SW480 (cell line): Measurements from ENCODE around the gene BLOC1S5.
"Not testable (repeated sequence)": the region's sequence is repeated elsewhere in the genome, so short reads cannot be mapped to it uniquely, and the experiment has no call there.

Experiments
- DNase-seq: peaks from one replicate; pipeline ENCODE4 v3.0.0-alpha.2; 2016; ENCODE audit warnings: low spot score

Gene BLOC1S5

DNA sequence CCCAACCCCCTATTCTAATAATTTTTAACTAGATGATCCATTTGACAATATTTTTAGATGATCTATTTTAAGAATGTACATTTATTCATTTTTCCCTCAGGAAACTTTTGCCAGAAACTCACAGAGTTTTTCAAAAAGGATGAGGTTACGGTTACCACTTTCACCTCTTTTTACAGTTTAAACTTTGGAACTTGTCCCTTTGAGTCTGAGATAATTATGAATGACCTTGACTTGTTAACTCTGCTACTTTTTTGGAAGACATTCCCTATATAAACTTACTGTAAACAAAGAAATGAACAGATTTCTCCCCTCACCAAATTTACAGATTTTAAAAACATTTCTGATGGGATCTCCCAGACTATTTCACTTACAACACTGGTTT is 18.4 kb upstream of the BLOC1S5 start:
- DNase-seq: no peak

DNA sequence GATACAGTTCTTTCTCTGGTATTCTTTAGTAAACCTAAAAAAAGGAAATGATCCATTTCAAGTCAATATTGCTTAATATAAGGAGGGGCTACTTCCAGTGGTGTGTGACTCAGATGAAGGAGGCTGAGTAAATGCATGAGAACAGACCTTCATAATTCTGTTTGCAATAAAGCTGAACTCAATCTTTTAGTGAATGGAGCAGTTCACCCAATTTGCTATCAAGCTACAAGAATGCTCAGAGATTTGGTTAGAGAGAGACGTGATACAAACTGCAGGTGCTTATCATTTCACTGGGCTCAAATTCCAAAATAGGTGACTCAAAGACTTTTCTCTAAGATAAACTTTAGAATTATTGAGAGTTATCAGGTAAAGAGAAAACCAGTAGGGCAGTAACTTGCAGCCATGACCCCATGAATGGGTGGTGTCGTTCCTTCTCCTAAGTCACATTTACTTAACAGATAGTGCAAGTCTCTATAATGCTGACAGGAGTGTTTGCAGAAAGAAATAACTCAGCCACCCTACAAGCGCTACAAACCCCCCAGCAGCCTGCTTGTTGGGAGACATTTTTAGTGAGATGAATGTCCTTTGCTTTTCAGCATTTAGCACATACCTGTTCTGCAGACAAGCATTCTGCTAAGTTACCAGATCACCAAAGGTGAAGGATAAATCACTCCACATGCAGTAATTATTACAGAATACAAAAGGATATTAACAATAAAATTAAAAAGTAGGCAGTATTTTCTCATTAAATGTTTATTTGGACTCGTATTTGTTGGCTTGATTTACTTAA is 16.4 kb upstream of the BLOC1S5 start:
- no peak for DNase-seq

DNA sequence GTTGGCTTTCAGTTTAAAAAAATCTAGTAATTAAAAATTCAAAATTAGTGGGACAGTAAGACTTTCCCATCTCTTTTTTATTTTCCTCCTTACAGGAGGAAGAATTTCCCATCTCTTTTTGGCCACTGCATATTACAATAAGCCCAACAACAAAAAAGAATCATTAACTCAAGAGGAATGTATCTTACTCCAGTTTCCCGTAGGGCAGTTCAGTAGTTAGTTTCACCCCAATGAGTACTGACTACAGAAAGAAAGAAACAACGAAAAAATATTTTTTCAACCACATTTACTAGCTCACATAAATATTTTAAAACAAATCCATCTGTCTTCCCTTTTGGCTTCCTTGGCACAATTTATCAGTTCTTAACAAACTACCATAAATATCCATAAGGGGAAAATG is 14.9 kb upstream of the BLOC1S5 start:
- DNase-seq: no peak

DNA sequence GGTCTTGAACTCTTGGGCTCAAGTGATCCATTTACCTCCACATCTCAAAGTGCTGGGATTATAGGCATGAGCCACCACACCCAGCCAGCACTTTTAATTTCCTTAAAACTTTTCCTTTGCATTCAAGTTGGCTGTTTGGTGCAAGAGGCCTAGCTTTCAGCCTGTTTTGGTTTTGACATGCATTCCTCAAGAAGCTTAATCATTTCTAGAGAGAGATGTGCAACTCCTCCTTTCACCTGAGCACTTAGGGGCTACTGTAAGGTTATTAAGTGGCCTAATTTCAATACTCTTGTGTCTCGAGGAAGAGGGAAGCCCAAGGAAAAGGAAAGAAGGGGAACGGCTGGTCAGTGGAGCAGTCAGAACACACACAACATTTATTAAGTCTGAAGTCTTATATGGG is 13.8 kb upstream of the BLOC1S5 start:
- no peak for DNase-seq

DNA sequence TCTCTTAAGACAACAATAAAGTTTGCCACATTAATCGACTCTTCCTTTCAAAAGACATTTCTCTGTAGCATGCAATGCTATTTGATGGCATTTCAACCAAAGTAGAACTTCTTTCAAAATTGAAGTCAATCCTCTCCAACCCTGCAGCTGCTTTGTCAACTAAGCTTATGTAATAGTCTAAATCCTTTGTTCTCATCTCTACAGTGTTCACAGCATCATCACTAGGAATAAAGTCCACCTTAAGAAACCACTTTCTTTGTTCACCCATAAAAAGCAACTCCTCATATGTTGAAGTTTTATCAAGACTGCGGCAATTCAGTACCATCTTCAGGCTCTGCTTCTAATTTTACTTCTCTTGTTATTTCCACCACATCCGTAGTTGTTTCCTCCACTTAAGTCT is 11.5 kb upstream of the BLOC1S5 start:
- DNase-seq: no peak

DNA sequence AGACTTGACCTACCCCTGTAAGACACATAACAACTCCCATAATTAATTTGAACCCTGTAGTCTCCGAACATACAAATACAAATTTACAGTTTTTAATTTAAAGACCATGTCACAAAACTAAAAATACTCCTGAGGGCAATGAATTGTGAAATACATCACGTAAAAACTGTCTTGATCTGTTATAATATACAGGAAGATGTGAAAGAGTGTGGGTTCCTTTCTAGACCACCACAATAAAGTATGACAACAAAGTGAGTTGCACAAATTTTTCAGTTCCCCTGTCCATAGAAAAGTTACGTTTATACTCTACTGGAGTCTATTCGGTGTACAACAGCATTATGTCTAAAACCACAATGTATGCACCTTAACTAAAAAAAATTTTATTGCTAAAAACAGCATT is 11.0 kb upstream of the BLOC1S5 start:
- DNase-seq: no peak

DNA sequence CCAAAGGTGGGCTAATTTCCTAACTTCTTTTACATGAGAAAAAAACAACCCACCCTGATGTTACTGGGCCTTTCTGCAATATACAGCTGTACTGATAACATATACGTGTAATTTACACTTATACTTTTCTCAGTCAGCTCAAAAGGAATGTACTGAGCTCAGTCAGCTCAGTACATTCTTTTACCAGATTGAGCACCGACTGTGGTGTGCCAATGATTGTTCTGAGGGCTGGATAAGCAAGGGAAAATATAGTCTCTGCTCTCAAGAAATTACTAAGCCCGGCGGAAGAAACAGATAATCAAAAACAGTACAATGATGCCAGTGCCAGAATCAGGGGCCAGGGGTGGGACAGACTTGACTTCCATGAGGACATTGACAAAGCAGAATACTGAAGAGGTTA is 10.0 kb upstream of the BLOC1S5 start:
- no peak for DNase-seq

DNA sequence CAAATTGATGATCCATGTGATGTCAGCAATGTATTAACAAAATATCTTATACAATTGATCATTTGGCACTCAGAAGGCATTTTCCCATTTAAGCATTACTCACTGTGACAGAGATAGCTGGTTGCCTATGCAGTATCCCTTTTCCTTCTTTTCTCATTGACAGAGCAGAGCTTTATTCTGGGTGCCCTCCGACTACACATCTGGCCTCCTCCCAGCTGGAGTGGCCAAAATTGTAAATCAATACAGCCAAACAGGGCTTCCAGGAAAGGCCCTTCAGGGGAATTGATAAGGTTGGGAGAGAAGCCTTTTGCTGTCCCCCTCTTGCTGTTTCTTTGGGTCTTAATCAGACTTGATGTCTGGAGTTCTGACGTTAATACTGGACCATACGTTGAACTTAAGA is 9.6 kb upstream of the BLOC1S5 start:
- no peak for DNase-seq

DNA sequence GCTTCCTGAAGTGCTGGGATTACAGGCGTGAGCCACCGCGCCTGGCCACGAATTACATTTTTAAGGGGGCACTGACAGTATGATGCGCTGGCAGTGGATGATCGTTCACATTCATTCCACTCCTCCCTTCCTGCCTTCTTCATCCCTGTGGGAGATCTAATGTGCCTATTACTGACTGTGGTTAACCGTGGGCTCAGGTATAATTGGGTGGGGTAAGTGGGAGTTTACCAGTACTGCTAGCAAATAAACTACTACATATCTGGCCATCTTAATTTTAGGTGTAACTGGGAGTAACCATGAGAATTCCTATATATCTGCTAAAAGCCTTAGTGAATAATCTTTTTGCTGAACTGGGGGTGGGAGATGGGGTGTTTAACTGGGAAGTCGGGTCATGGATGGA is 6.5 kb upstream of the BLOC1S5 start:
- no peak for DNase-seq

DNA sequence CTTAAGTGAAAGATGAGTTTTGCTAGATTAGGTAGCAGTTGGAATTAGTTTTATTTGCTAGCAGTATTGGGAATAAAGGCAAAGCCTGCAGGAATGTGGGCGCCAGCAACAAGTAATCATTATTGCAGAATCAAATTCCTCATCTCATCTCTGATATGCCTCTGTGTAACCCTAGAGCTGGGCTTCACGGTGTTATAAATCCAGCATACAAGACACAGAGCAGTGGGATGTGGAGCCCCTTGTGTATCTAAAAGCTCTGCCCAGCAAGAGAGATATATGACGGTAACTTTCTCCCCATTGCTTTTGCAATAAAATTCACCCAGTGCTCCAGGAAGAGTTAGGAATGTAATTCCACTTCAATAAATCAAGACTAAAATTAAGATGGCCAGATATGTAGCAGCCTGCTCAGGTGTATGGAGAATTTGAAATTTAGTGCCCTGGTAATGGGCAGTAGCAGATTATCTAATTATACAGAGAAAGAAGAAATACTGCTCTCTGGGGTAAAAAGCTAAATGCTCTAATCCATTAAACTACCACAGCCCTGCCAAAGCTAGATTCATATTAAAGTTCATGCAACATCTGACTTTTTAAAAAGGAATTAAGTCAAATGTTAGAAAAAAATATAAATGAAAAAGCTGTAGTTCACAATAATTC is 5.6 kb upstream of the BLOC1S5 start:
- DNase-seq: no peak

DNA sequence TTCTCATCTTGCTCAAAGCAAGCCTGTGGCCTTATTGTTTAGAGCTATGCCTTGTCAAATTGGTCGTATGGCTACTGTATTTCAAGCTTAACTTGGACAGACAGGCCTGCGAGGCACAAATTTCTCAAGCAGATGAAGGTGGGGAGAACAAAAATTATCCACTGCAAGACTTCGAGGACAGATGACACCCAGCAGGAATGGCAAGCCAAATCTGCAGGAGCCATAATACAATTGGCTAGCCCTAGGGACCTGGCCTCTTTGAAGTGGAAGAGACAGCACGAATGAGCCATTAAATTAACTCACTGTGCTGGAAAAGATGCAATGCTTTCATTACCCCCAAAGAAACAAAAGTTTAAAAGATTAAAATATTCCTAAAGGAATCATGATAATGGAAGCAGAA is 5.0 kb upstream of the BLOC1S5 start:
- no peak for DNase-seq

DNA sequence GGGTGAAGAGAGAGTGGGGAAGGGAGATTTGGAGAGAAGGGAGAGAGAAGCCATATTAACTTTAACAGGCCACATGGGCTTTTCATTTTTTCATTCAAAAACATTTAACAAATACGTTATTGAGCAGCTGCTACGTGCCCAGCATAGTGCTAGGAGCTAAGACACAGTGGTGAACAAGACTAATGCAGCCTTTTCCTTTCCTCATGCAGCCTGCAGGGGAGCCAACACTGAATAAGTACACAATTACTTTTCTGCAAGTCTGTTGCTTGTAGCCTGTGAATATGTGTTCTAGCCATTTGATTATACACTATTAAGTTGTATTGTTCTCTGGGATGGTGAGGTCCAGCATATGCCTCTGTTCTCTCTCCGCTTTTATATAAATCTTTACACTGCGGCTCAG is 1.9 kb upstream of the BLOC1S5 start:
- DNase-seq: no peak

DNA sequence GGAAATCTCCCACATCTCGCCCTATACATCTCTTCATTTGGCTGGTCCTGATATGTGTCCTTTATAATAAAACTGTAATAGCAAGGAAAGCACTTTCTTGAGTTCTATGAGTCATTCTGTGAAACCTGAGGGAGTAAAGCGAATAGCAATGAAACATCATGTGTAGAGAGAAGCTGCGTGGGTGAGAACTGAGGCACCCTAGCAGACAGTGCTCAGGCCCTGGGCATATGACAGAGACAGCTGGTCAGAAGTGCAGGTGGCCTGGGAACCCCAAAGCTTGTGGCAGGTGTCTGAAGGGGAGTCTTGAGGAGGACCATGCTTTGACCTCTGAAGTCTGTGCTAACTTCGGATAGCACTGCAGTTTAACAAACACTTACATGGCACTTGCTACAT is 1.3 kb upstream of the BLOC1S5 start:
- DNase-seq: no peak

DNA sequence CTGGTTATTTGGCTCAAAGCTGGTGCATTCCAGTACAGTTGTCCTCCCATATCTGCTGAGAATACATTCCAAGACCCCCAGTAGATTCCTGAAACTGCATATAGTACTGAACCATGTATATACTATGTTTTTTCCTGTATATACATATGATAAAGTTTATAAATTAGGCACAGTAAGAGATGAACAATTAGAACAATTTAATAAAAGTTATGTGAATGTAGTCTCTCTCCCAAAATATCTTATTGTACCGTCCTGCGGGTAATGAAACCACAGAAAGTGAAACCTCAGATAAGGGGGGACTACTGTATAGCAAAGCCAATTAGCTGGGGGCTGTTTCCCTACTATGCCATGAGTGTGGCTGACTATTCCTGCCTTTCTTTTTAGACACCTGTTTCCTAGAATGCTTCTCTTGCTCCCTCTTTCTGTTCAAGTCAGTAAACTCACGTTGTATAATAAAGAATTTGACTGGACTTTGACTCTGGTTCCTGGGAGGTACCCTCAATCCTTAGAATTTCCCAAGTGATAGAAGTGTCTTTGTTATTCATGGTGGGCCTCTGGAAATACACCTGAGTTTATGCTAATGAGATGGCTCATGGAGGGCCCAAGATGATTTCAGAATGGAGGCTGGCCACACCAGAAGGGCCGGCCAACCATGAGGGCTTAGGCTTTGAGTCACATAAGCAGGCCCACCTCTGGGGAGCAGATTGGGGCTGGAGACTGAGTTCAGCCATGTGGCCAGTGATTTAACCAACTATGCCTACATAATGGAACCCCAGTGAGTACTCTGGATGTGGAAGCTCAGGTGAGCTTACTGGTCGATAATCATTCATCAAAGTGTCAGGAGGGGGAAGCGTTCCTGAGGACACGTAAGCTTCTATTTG is 689 bp upstream of the BLOC1S5 start:
- no peak for DNase-seq

DNA sequence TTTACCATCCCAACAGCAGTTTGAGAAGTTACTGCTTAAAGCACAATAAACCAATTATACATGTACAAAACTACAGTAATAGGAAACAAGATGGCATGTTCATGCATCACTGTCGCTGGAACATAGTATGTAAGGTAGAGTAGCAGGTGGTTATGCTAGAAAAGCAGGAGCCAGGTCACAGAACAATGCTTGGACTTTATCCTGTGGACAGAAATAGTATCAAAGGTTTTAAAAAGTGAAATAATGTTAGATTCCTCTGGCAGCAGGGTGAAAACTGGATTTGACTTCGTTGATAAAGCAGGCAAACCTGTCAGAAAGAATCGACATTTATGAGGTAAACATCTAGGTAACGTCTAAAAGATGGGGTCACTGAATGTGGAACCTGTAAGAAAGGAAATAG is 2.5 kb downstream of the BLOC1S5 start:
- DNase-seq: no peak

DNA sequence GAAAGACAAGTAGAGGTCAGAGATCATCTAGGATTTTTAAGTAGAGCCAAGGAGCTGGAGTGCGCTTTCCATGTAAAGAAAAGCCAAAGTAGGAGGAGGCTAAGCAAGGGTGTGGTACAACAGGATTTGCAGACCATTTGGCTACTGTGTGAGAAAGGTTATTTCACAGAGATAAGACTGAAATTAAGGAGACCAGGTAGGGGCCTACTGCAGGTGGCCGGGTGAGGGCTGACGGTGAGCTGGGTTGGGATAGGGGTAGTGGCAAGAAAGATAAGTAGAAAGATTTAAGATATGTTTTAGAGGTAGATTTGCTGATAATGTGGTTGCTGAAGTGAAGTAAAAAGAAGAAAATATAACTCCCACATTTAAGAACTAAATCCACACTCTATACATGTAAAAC is 3.8 kb downstream of the BLOC1S5 start:
- DNase-seq: no peak

DNA sequence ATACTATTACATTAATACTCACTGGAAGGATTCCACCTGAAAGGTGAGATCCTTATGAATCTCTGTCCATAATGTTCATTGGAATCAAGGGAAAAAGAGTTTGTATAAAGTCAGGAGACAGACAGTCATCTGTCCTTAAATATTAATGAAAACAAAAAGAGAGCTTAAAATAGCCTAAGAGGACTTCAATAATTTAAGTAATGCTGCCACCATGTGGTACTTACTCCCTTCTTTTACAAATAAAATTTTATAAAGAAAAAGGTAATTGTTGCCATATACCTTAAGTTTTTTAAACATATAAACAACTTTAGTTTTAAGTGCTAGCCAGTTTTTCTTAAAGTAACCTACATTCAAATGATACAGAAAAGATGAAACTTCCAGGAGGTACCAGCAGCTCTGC is 5.1 kb downstream of the BLOC1S5 start:
- peak; percentile 22 for DNase-seq

DNA sequence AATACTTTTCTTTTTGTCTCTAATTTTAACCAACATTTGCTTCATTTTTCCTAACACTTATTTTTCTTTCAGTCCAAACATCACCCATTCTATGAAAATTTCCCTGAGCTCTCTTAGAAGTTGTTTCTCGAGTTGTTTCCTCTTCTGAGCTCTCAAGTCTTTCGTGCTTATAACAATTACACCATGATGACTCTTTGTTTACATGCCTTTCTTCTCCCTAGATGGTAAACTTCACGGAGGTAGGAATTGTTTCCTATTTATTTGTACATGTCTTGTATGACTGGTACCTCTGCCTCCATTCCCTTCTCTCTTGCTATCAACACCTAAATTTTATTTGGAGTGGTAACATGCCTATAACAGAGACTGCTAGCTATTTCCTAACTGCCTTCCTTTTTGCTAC is 6.4 kb downstream of the BLOC1S5 start:
- DNase-seq: no peak

DNA sequence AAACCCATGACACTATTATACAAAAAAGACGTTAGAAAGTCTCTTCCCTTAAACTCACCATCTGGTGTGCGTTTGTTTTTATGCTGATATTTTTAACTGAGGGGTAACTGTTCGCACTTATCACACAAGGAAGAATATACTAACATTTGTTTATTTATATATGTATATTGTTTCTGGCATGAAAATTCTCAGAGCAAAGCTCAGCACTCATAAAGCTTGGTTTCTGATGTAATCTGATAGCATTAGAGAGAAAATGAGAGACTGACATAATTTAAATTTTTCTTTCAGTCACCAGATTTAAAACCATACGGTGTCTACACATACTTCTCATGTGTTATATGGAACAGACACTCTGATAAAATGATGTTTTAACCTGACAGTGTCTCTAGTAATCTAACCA is 6.9 kb downstream of the BLOC1S5 start:
- DNase-seq: no peak

DNA sequence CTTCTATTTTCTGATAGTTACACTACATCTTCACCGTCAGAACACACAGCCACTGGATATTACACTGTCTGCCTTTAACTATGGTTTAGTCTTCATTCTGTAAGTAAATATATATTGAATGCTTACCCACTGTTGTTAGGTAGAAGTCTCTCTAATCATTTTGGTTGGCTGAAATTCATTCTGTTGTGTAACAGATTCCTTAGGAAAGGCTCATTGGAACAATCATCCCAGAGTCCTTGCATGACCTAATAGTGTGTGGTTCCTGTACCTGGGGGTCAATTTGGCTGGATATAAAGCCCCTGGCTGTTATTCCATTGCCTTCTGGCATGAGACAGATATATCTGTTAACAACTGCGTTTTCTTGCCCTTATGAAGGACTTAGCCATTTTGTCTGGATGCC is 9.9 kb downstream of the BLOC1S5 start:
- DNase-seq: no peak

DNA sequence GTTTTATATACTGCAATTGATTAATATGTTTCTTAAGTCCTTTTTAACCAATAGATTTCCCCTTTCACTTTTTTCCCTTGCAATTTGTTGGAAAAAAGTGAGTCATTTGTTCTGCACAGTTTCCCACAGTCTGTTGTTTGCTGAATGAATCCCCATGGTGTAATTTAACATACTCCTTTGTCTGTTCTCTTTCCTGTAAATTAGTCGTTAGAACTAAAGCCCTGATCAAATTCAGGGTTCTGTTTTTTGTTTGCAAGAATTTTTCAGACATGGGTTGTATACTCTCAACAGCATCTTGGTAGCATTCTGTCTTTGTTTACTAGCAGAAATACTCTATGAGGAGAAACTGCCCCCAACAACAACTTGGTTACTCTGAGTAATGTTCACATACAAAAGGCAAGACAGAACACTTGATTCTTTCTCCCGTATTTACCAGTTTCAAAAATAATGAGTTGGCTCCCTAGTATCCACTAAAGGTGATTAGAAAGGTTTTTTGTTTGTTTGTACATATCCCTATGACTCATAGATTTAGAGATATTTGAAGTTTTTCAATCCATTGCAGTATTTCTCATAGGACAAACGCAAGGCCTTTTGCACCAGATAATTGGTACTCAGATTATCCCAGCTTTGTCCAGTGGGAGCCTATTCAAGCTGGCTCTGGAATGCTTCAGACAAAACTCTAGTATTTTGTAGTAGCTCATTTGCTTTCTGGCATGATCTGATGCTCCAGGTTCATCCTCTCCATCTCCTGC is 16.5 kb downstream of the BLOC1S5 start:
- DNase-seq: no peak

DNA sequence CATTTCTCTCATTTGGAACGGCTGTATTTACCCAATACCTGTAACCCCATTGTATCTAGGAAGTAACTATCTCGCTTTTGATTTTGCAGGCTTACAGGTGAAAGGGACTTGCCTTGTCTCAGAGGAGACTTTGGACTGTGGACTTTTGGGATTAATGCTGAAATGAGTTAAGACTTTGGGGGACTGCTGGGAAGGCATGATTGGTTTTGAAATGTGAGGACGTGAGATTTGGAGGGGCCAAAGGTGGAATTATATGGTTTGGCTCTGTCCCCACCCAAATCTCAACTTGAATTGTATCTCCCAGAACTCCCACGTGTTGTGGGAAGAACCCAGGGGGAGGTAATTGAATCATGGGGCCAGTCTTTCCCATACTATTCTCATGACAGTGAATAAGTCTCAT is 18.4 kb downstream of the BLOC1S5 start:
- DNase-seq: not testable (repeated sequence)
